A673 (cell line): ENCODE results near the gene ADAM8. TPM values are rescaled to one million over a fixed set of nuclear protein-coding genes. Genes with fewer than 3 reads are reported as not detected.

Experiments
- BruUV-seq: library from RNA; stranded (reverse); fragments of 400-500 nt; replicated peaks from 2 replicates; lab custom pipeline; 2021; lab: Mats Ljungman, UMichigan
- CTCF ChIA-PET: fragments of 300-600 bp; sonication (Branson Sonifier 250); formaldehyde crosslinking; loops from one replicate; lab custom pipeline; 2022; ENCODE audit warnings: antibody characterized with exemption; lab: Charles Lee
- POLR2A ChIA-PET: fragments of 300-600 bp; sonication (Branson Sonifier 250); formaldehyde crosslinking; loops from one replicate; lab custom pipeline; 2022; ENCODE audit warnings: antibody characterized with exemption; ENCODE audit not compliant: low non-redundant PET; lab: Charles Lee
- DNase-seq: peaks from one replicate; pipeline ENCODE4 v3.0.0-alpha.2; 2015; ENCODE audit warnings: low spot score
- H3K27ac ChIP-seq: fragments of 200-600 bp; sonication (generic); 2 replicates; pipeline ENCODE4 v1.5.1; 2016; ENCODE audit warnings: mixed run types, low read depth, mild to moderate bottlenecking, mixed read lengths, antibody characterized with exemption, low read length; ENCODE audit not compliant: poor library complexity, severe bottlenecking
- H3K27me3 ChIP-seq: fragments of 200-600 bp; sonication (generic); replicated peaks from 2 replicates; pipeline ENCODE4 v1.6.1; 2017; ENCODE audit warnings: mixed run types, low read depth, mild to moderate bottlenecking, mixed read lengths, antibody characterized with exemption, low read length; ENCODE audit not compliant: insufficient read depth, poor library complexity
- H3K36me3 ChIP-seq: fragments of 200-600 bp; sonication (generic); 2 replicates; pipeline ENCODE4 v1.6.1; 2016; ENCODE audit warnings: mixed run types, mild to moderate bottlenecking, mixed read lengths, antibody characterized with exemption, low read length; ENCODE audit not compliant: insufficient read depth, poor library complexity, severe bottlenecking
- H3K4me1 ChIP-seq: fragments of 200-600 bp; sonication (generic); 2 replicates; pipeline ENCODE4 v1.6.1; 2017; ENCODE audit warnings: mixed run types, mild to moderate bottlenecking, mixed read lengths, antibody characterized with exemption, low read length; ENCODE audit not compliant: insufficient read depth, poor library complexity, severe bottlenecking
- H3K4me3 ChIP-seq: fragments of 200-600 bp; sonication (generic); 2 replicates; pipeline ENCODE4 v1.5.1; 2016; ENCODE audit warnings: low read depth, mixed run types, mild to moderate bottlenecking, mixed read lengths, low read length; ENCODE audit not compliant: poor library complexity, severe bottlenecking
- H3K9me3 ChIP-seq: fragments of 200-600 bp; sonication (generic); 2 replicates; pipeline ENCODE4 v1.6.1; 2016; ENCODE audit warnings: mixed run types, low read depth, mild to moderate bottlenecking, mixed read lengths, antibody characterized with exemption, low read length; ENCODE audit not compliant: poor library complexity, severe bottlenecking
- EZH2 ChIP-seq: fragments of 200-600 bp; sonication (generic); IDR thresholded peaks from 2 replicates; pipeline ENCODE4 v1.6.1; 2017; ENCODE audit warnings: borderline replicate concordance, low read depth, mild to moderate bottlenecking, mixed read lengths, antibody characterized with exemption, low read length; ENCODE audit not compliant: poor library complexity, severe bottlenecking
- intact Hi-C: fragments of 100-400 bp; cut with micrococcal nuclease; formaldehyde crosslinking; loops from one replicate; pipeline ENCODE4 v1.10.0; 2022; ENCODE audit not compliant: unreplicated experiment
- total RNA-seq: library from RNA; stranded (reverse); gene quantifications from 2 replicates; pipeline ENCODE4 v1.2.3, GENCODE V29; 2021
- TF ChIP-seq, protein P1 (sequence below): fragments of 300-800, 200-600 bp; sonication (generic); conservative IDR thresholded peaks from 2 replicates; pipeline ENCODE4 v1.5.1; 2017; ENCODE audit warnings: low read depth, mild to moderate bottlenecking, antibody characterized with exemption, low read length, moderate library complexity, mixed read lengths

The ADAM8 gene
- total RNA-seq, 1 experiment from 2014 or later = 1.2 TPM

DNA sequence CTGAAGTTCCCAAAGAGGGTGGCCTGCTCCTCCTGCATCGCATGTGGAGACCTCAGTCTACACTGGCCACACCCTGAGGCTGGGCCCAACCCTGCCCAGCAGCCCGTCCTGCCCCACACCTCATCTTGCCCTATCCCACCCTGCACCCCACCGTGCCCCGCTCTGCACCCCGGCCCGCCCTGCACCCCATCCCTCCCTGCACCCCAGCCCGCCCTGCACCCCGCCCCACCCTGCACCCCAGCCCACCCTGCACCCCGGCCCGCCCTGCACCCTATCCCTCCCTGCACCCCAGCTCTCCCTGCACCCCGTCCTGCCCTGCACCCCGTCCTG, 24.5 kb downstream of the ADAM8 start:
- POLR2A ChIA-PET = no interaction called here

DNA sequence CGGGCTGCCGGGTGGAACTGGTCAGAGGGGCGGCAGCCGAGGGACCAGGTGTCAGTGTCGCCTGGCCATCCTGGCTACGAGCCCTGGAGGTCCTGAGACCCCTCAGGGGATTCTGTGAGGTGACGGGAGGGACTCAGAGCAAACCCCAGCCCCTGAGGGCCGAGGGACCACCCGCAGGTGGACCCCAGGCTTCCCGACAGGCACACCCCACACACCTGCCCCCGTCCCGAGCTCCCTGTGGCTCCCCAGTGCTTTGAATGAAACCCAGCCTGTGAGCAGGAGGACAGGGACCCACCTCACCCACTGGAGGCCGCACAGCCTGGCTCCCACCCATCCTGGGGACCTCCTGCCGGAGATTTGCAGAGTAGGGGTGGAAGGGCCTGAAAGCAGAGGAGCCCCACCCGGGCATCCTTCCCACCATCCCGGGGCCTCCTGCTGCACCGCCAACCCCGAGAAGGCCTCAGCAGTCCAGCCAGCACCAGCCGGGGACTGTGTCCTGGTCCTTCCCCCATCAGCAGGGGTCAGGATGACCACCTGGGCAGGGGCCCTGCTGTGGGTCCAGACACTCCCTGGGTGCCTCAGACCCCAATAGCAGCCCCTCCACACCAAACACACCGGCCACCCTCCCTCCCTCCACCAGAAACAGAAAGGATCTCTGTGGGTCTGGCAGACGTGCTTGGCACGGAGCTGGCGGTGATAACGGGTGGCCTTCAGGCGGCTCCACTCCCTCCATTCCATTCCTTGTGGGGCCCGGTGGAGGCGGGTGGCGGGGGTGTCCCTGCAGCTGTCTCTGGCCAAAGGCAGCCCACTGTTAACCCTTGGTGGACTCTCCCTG, 25.1 kb downstream of the ADAM8 start:
- H3K27ac ChIP-seq = no peak overlapping the region
- ChIA-PET POLR2A (no interaction called here), CTCF (no interaction called here)
- no peaks in the 10 kb centered on the region for H3K9me3 ChIP-seq
- H3K4me1 ChIP-seq = no peaks in the 10 kb centered on the region
- peaks cover 5% of the 10 kb centered on the region for H3K27me3 ChIP-seq
- DNase-seq = no peak
- no peaks in the 10 kb centered on the region for H3K36me3 ChIP-seq
- TF ChIP-seq, protein P1, sequence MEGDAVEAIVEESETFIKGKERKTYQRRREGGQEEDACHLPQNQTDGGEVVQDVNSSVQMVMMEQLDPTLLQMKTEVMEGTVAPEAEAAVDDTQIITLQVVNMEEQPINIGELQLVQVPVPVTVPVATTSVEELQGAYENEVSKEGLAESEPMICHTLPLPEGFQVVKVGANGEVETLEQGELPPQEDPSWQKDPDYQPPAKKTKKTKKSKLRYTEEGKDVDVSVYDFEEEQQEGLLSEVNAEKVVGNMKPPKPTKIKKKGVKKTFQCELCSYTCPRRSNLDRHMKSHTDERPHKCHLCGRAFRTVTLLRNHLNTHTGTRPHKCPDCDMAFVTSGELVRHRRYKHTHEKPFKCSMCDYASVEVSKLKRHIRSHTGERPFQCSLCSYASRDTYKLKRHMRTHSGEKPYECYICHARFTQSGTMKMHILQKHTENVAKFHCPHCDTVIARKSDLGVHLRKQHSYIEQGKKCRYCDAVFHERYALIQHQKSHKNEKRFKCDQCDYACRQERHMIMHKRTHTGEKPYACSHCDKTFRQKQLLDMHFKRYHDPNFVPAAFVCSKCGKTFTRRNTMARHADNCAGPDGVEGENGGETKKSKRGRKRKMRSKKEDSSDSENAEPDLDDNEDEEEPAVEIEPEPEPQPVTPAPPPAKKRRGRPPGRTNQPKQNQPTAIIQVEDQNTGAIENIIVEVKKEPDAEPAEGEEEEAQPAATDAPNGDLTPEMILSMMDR = no peak
- no peak for TF ChIP-seq EZH2
- intact Hi-C loops = no loop called here
- no TSS peak for BruUV-seq
- H3K4me3 ChIP-seq = no peak overlapping the region

More for the DNA sequence above, 24.5 kb downstream of the ADAM8 start:
- H3K27me3 ChIP-seq = peaks cover 5% of the 10 kb centered on the region
- H3K4me1 ChIP-seq = no peaks in the 10 kb centered on the region
- H3K27ac ChIP-seq = no peak overlapping the region
- BruUV-seq = no TSS peak
- no peak for DNase-seq
- intact Hi-C loops = no loop called here
- H3K9me3 ChIP-seq = no peaks in the 10 kb centered on the region
- CTCF ChIA-PET = no interaction called here
- no peaks in the 10 kb centered on the region for H3K36me3 ChIP-seq
- no peak overlapping the region for H3K4me3 ChIP-seq
- no peak for TF ChIP-seq EZH2
- TF ChIP-seq, protein P1 = no peak

DNA sequence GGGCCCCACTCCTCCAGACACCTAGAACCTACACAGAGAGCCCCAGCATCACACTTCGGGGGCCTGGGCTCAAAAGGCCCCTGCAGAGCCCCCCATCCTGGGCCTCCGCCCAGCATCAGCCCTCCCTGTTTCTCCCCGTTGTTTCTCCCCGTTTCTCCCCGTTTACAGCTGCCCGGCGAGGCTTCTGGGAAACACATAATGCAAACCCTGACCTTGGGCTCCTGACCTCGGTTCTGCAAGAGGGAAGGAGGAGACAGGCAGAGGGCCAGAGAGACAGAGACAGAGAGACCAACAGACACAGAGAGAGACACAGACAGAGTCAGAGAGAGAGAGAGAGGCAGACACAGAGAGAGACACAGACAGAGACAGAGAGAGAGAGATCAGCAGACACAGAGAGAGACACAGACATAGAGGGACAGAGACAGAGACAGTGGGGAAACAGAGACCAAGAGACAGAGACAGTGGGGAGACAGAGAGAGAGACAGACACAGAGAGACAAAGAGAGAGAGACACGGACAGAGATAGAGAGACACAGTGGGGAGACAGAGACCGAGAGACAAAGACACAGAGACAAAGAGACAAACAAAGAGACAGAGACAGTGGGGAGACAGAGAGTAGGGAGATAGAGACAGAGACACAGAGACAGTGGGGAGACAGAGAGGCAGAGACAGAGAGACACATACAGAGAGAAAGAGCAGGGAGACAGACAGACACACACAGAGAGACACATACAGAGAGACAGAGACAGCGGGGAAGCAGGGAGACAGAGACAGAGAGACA, 26.5 kb downstream of the ADAM8 start:
- ChIA-PET CTCF (no interaction called here), POLR2A (no interaction called here)
- intact Hi-C loops = no loop called here
- Histone ChIP-seq H3K4me1 (no peaks in the 10 kb centered on the region), H3K4me3 (no peak overlapping the region), H3K36me3 (no peaks in the 10 kb centered on the region), H3K9me3 (no peaks in the 10 kb centered on the region), H3K27ac (no peak overlapping the region), H3K27me3 (peaks cover 5% of the 10 kb centered on the region)
- DNase-seq = no peak
- TF ChIP-seq, protein P1 = no peak
- BruUV-seq = no TSS peak
